GM21528 (cell line): Measurements from ENCODE around the gene ZFP1.

Source experiments
- ATAC-seq: cut with Tn5 transposase; IDR thresholded peaks from one replicate; pipeline ENCODE4 v1.9.1; 2021; ENCODE audit warnings: mild to moderate bottlenecking, moderate library complexity; ENCODE audit not compliant: unreplicated experiment, low FRiP score

ZFP1 gene

DNA sequence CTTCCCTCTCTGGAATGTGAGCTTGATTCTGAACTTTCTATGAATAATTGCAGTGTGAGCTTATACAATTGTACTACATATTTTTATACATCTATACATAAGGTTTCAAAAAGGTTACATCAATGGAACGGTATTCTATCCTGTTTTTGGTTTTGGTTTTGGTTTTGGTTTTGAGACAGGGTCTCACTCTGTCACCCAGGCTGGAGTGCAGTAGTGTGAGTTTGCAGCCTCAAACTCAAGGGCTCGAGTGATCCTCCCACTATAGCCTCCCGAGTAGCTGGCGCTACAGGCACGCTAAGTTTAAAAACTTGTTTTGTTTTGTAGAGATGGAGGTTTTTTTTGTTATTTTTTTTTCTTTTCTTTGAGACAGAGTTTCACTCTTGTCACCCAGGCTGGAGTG is 71.5 kb downstream of the ZFP1 start:
- ATAC-seq: no peak
